ENCODE data around the gene CXCR3.

Gene CXCR3

GRCh38 chrX:71660562-71661416, 42.5 kb upstream of the CXCR3 start:
- TF ChIP-seq POU6F1 (CRISPR knock-in tag; IDR thresholded peaks at IDR 0.05; ENCODE audit: borderline replicate concordance, low read depth) (no peak), CREB5 (CRISPR knock-in tag; IDR thresholded peaks at IDR 0.05; ENCODE audit: low read depth) (no peak)
- ATAC-seq = no peak

GRCh38 chrX:71659959-71660358, 41.6 kb upstream of the CXCR3 start:
- TF ChIP-seq CSDC2 (CRISPR knock-in tag; IDR thresholded peaks at IDR 0.05) (no peak), GLIS3 (CRISPR knock-in tag; IDR thresholded peaks at IDR 0.05) (no peak), ISL1 (CRISPR knock-in tag; IDR thresholded peaks at IDR 0.05) (no peak), ZFP30 (CRISPR knock-in tag; IDR thresholded peaks at IDR 0.05) (no peak), ESRRG (CRISPR knock-in tag; IDR thresholded peaks at IDR 0.05) (no peak), ZNF565 (CRISPR knock-in tag; conservative IDR thresholded peaks at IDR 0.05; ENCODE audit: low read depth) (no peak), ZNF8 (CRISPR knock-in tag; IDR thresholded peaks at IDR 0.05) (no peak), OSR1 (CRISPR knock-in tag; IDR thresholded peaks at IDR 0.05) (no peak), ZNF70 (CRISPR knock-in tag; IDR thresholded peaks at IDR 0.05) (no peak)
- no peak for ATAC-seq

GRCh38 chrX:71659342-71659741, 41.0 kb upstream of the CXCR3 start:
- no peak for ATAC-seq
- no peak for TF ChIP-seq ZNF565 (CRISPR knock-in tag; conservative IDR thresholded peaks at IDR 0.05; ENCODE audit: low read depth)

GRCh38 chrX:71657267-71657666, 39.0 kb upstream of the CXCR3 start:
- no peak for ATAC-seq
- TF ChIP-seq ZC3H10 (CRISPR knock-in tag; IDR thresholded peaks at IDR 0.05) (no peak), TSHZ2 (CRISPR knock-in tag; IDR thresholded peaks at IDR 0.05) (no peak), ISL1 (CRISPR knock-in tag; IDR thresholded peaks at IDR 0.05) (no peak), ZNF70 (CRISPR knock-in tag; IDR thresholded peaks at IDR 0.05) (no peak), SNAI2 (CRISPR knock-in tag; IDR thresholded peaks at IDR 0.05) (no peak), POU6F1 (CRISPR knock-in tag; IDR thresholded peaks at IDR 0.05; ENCODE audit: borderline replicate concordance, low read depth) (no peak), BACH2 (CRISPR knock-in tag; IDR thresholded peaks at IDR 0.05; ENCODE audit: borderline replicate concordance) (no peak), OSR1 (CRISPR knock-in tag; IDR thresholded peaks at IDR 0.05) (no peak), CREB5 (CRISPR knock-in tag; IDR thresholded peaks at IDR 0.05; ENCODE audit: low read depth) (no peak), PPARA (CRISPR knock-in tag; IDR thresholded peaks at IDR 0.05; ENCODE audit: borderline replicate concordance) (no peak), ZFP3 (CRISPR knock-in tag; IDR thresholded peaks at IDR 0.05) (no peak), PATZ1 (CRISPR knock-in tag; IDR thresholded peaks at IDR 0.05; ENCODE audit: borderline replicate concordance) (no peak), RARB (CRISPR knock-in tag; IDR thresholded peaks at IDR 0.05) (no peak), ESRRG (CRISPR knock-in tag; IDR thresholded peaks at IDR 0.05) (no peak), GLIS3 (CRISPR knock-in tag; IDR thresholded peaks at IDR 0.05) (no peak), ARNTL (CRISPR knock-in tag; IDR thresholded peaks at IDR 0.05; ENCODE audit: borderline replicate concordance, low read depth) (no peak), ZFP30 (CRISPR knock-in tag; IDR thresholded peaks at IDR 0.05) (no peak), ZNF8 (CRISPR knock-in tag; IDR thresholded peaks at IDR 0.05) (no peak), CSDC2 (CRISPR knock-in tag; IDR thresholded peaks at IDR 0.05) (no peak)

Data from SK-N-SH treated with all-trans-retinoic acid at 6 μM for 48 hours (cell line).